ENCODE data around the gene KDM2B.
A peak's percentile ranks its signal among the peaks of the same experiment; 100 is the strongest.
"Not testable (repeated sequence)": the region's sequence is repeated elsewhere in the genome, so short reads cannot be mapped to it uniquely, and the experiment has no call there.

Gene KDM2B

GRCh38 chr12:121580959-121581685, at the start of gene KDM2B:
Gene KDM2B, minus strand, starts transcription at chr12:121581023. Its CDS starts 112 bp downstream, at chr12:121580911.
- peak in 1 of 2 experiments; percentile 40 for DNase-seq

GRCh38 chr12:121628536-121628935, 47.7 kb upstream of the KDM2B start:
- DNase-seq, result no peak

- DNase-seq, result no peak
These were observed 47.2 kb upstream of the KDM2B start for GRCh38 chr12:121628037-121628436.

GRCh38 chr12:121626853-121627640, 46.2 kb upstream of the KDM2B start:
- no peak for DNase-seq

GRCh38 chr12:121626087-121626852, 45.4 kb upstream of the KDM2B start, which contains the start of gene ORAI1:
Gene ORAI1, plus strand, starts transcription at chr12:121626530.
- DNase-seq, result peak; percentile 88 to 95

GRCh38 chr12:121620333-121620891, 39.6 kb upstream of the KDM2B start:
- no peak for DNase-seq

GRCh38 chr12:121618659-121619233, 37.9 kb upstream of the KDM2B start:
- no peak for DNase-seq

- no peak for DNase-seq
These were observed 34.1 kb upstream of the KDM2B start for GRCh38 chr12:121614872-121615467.

GRCh38 chr12:121613462-121613861, 32.6 kb upstream of the KDM2B start:
- no peak for DNase-seq

- DNase-seq, result no peak
These were observed 30.5 kb upstream of the KDM2B start for GRCh38 chr12:121611306-121611705.

GRCh38 chr12:121610239-121611149, 29.7 kb upstream of the KDM2B start:
- DNase-seq, result no peak

GRCh38 chr12:121608301-121608700, 27.5 kb upstream of the KDM2B start:
- no peak for DNase-seq

- no peak for DNase-seq
These were observed 22.8 kb upstream of the KDM2B start for GRCh38 chr12:121603581-121603980.

GRCh38 chr12:121602766-121603165, 21.9 kb upstream of the KDM2B start:
- no peak for DNase-seq

- no peak for DNase-seq
These were observed 20.0 kb upstream of the KDM2B start for GRCh38 chr12:121600702-121601336.

- DNase-seq, result no peak
These were observed 15.7 kb upstream of the KDM2B start for GRCh38 chr12:121596526-121596925.

- no peak for DNase-seq
These were observed 14.7 kb upstream of the KDM2B start for GRCh38 chr12:121595520-121595919.

- no peak for DNase-seq
These were observed 11.5 kb upstream of the KDM2B start for GRCh38 chr12:121592320-121592719.

GRCh38 chr12:121590476-121591143, 9.8 kb upstream of the KDM2B start:
- no peak for DNase-seq

- DNase-seq, result not testable (repeated sequence)
These were observed 4.1 kb upstream of the KDM2B start for GRCh38 chr12:121584885-121585284.
